NB4 (cell line): ENCODE measurements around the gene SMOC2.

Experiments used
- DNase-seq: peaks from one replicate; pipeline ENCODE4 v3.0.0; 2010; ENCODE audit warnings: low read depth
- H3K4me3 ChIP-seq: one replicate; pipeline ENCODE4 v1.5.1; 2011; ENCODE audit warnings: mild to moderate bottlenecking, low read depth, low read length, moderate library complexity
- CTCF ChIP-seq: IDR thresholded peaks from one replicate; pipeline ENCODE4 v1.5.1; 2012; ENCODE audit warnings: low read depth, low read length
- MAX ChIP-seq: IDR thresholded peaks from 2 replicates; pipeline ENCODE4 v1.6.1; 2011; ENCODE audit warnings: low read depth, low read length
- MYC ChIP-seq: IDR thresholded peaks from 2 replicates; pipeline ENCODE4 v1.6.1; 2011; ENCODE audit warnings: low read depth, low read length
- POLR2A ChIP-seq: IDR thresholded peaks from 2 replicates; pipeline ENCODE4 v1.6.1; 2011; ENCODE audit warnings: mild to moderate bottlenecking; ENCODE audit not compliant: insufficient read length; ENCODE audit errors: extremely low read depth

Gene SMOC2

GRCh38 chr6:168475188-168476013, 34.4 kb downstream of the SMOC2 start:
- H3K4me3 ChIP-seq: no peak overlapping the region
- TF ChIP-seq MAX (no peak), POLR2A (no peak), CTCF (no peak), MYC (no peak)
- DNase-seq: no peak

GRCh38 chr6:168479421-168479820, 38.4 kb downstream of the SMOC2 start:
- no peak overlapping the region for H3K4me3 ChIP-seq
- no peak for DNase-seq
- TF ChIP-seq CTCF (no peak), POLR2A (no peak), MYC (no peak), MAX (no peak)

- no peak for DNase-seq
- H3K4me3 ChIP-seq: no peak overlapping the region
- TF ChIP-seq POLR2A (no peak), MYC (no peak), CTCF (no peak), MAX (no peak)
Observed at GRCh38 chr6:168480481-168480880, 39.5 kb downstream of the SMOC2 start.

- TF ChIP-seq MYC (no peak), POLR2A (no peak), MAX (no peak), CTCF (no peak)
- H3K4me3 ChIP-seq: no peak overlapping the region
- DNase-seq: no peak
Observed at GRCh38 chr6:168485818-168486217, 44.8 kb downstream of the SMOC2 start.

GRCh38 chr6:168490757-168491156, 49.8 kb downstream of the SMOC2 start:
- no peak overlapping the region for H3K4me3 ChIP-seq
- TF ChIP-seq POLR2A (no peak), MYC (no peak), CTCF (no peak), MAX (no peak)
- DNase-seq: no peak
